ENCODE results near the gene BHLHE40.

GRCh38 chr3:4949659-4950058 is 29.6 kb upstream of the BHLHE40 start:
- TF ChIP-seq CTCF (IDR thresholded peaks at IDR 0.05), result no peak
- no peak for TF ChIP-seq POLR2A (IDR thresholded peaks at IDR 0.05)
